Testis (tissue), 2 donors: ENCODE results near the gene ZNF607.

Source experiments
- POLR2A ChIP-seq: fragments of 450-650 bp; IDR thresholded peaks from one replicate; pipeline ENCODE4 v1.6.1; 2017; ENCODE audit warnings: antibody characterized with exemption, mild to moderate bottlenecking, moderate library complexity
- TF ChIP-seq, protein P1 (sequence below), 3 experiments: fragments of 450-650 bp in 2 of 3; fragments of 200-600 bp in 1 of 3; sonication (generic) in 1 of 3; IDR thresholded peaks; one replicate each; pipeline ENCODE4 v1.5.1; 2016 to 2019; ENCODE audit warnings: antibody characterized with exemption in 3 of 3, mild to moderate bottlenecking in 2 of 3, moderate library complexity in 1 of 3

DNA sequence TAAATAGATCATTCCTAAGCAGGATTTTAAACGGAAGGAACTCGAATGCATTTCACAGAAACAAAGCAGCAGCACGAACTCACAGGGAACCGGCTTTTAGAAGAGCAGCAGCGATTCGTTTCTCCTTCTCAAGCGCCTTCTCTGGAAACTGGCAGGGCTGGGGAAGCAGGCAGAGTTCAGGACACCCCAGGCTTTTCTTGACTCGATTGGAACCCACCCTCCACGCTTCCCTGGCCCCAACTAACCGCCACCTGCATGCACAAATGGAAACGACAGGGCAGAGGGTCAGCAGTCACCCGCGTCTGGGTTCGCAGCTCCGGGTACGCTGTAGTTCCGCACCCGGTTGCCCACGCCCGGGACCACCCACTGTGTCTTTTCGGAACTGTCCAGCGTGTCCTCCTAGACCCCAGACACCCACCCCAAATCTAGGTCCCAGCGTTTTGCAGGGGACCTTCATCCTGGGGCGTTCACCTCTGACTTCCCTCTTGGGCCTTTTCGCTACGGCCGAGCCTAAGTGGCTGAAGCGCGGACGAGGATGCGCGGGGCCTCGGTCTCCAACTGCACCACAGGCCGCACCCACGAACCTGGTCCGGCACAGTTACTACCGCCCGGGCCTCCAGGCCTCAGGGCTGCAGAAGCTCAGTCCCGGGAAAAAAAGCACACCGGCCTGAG is 64.8 kb downstream of the ZNF607 start:
- TF ChIP-seq POLR2A, result no peak
- TF ChIP-seq, protein P1, sequence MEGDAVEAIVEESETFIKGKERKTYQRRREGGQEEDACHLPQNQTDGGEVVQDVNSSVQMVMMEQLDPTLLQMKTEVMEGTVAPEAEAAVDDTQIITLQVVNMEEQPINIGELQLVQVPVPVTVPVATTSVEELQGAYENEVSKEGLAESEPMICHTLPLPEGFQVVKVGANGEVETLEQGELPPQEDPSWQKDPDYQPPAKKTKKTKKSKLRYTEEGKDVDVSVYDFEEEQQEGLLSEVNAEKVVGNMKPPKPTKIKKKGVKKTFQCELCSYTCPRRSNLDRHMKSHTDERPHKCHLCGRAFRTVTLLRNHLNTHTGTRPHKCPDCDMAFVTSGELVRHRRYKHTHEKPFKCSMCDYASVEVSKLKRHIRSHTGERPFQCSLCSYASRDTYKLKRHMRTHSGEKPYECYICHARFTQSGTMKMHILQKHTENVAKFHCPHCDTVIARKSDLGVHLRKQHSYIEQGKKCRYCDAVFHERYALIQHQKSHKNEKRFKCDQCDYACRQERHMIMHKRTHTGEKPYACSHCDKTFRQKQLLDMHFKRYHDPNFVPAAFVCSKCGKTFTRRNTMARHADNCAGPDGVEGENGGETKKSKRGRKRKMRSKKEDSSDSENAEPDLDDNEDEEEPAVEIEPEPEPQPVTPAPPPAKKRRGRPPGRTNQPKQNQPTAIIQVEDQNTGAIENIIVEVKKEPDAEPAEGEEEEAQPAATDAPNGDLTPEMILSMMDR (IDR thresholded peaks at IDR 0.05), result no peak
